Stimulated activated CD4-positive, alpha-beta T cell treated with anti-CD3 and anti-CD28 coated beads, TNF-alpha, amount 100 ng/mL, for 1 hour (primary cell): ENCODE results near the gene COPA.
"Not testable (repeated sequence)": the region's sequence is repeated elsewhere in the genome, so short reads cannot be mapped to it uniquely, and the experiment has no call there.

Experiments used
- DNase-seq, 3 donors: peaks; one replicate each; pipeline ENCODE4 v3.0.0-alpha.2; 2020; ENCODE audit warnings: low read depth in 3 of 3, low spot score in 1 of 3

Gene COPA

GRCh38 chr1:160328184-160328583 is 14.9 kb downstream of the COPA start:
- no peak for DNase-seq

GRCh38 chr1:160326418-160326817 is 16.6 kb downstream of the COPA start:
- DNase-seq = no peak

- DNase-seq = no peak
These were observed 17.8 kb downstream of the COPA start for GRCh38 chr1:160325252-160325651.

- no peak for DNase-seq
These were observed 20.2 kb downstream of the COPA start for GRCh38 chr1:160322831-160323230.

GRCh38 chr1:160315359-160315758 is 27.7 kb downstream of the COPA start:
- no peak for DNase-seq

GRCh38 chr1:160309571-160309970 is 33.5 kb downstream of the COPA start:
- DNase-seq = no peak

- DNase-seq = no peak
These were observed 33.9 kb downstream of the COPA start for GRCh38 chr1:160309185-160309557.

GRCh38 chr1:160308451-160309184 is 34.4 kb downstream of the COPA start:
- DNase-seq = no peak

GRCh38 chr1:160307118-160307791 is 35.8 kb downstream of the COPA start:
- DNase-seq = no peak

- DNase-seq = no peak
These were observed 42.9 kb downstream of the COPA start for GRCh38 chr1:160300173-160300572.

- no peak for DNase-seq
These were observed 47.0 kb downstream of the COPA start for GRCh38 chr1:160296036-160296435.

GRCh38 chr1:160293020-160293968 is 49.8 kb downstream of the COPA start:
- DNase-seq = no peak

GRCh38 chr1:160291248-160292220 is 51.5 kb downstream of the COPA start:
- DNase-seq = peak; percentile 25 to 42 (median 36)

GRCh38 chr1:160287769-160288168 is 55.3 kb downstream of the COPA start:
- DNase-seq = not testable (repeated sequence)

GRCh38 chr1:160285506-160285905 is 57.5 kb downstream of the COPA start:
- no peak for DNase-seq

GRCh38 chr1:160284782-160285344 is 58.2 kb downstream of the COPA start, which contains the start of gene PEX19:
PEX19 (minus strand) TSS chr1:160285133; CDS start chr1:160285124, 9 bp downstream.
- peak; percentile 82 to 90 (median 83) for DNase-seq

GRCh38 chr1:160284220-160284781 is 58.7 kb downstream of the COPA start:
- DNase-seq = no peak

- no peak for DNase-seq
These were observed 60.2 kb downstream of the COPA start for GRCh38 chr1:160282807-160283206.

GRCh38 chr1:160277987-160278386 is 65.1 kb downstream of the COPA start:
- no peak for DNase-seq

GRCh38 chr1:160277330-160277729 is 65.7 kb downstream of the COPA start:
- no peak for DNase-seq
